HuH-7 (cell line): ENCODE results near the gene USF1.
"Not testable (repeated sequence)": the region's sequence is repeated elsewhere in the genome, so short reads cannot be mapped to it uniquely, and the experiment has no call there.

Experiments
- DNase-seq: peaks from one replicate; pipeline ENCODE4 v3.0.0; 2011; ENCODE audit warnings: low spot score

USF1 gene

GRCh38 chr1:161077426-161077825, 31.6 kb upstream of the USF1 start:
- DNase-seq: no peak

- DNase-seq: no peak
Observed at GRCh38 chr1:161076410-161076809, 30.6 kb upstream of the USF1 start.

- DNase-seq: no peak
Observed at GRCh38 chr1:161074676-161075368, 29.0 kb upstream of the USF1 start.

GRCh38 chr1:161073474-161074121, 27.8 kb upstream of the USF1 start:
- no peak for DNase-seq

- DNase-seq: no peak
Observed at GRCh38 chr1:161072751-161073449, 27.1 kb upstream of the USF1 start.

- peak; percentile 74 for DNase-seq
Observed at GRCh38 chr1:161071886-161072371, 26.2 kb upstream of the USF1 start.

- no peak for DNase-seq
Observed at GRCh38 chr1:161070761-161071160, 25.0 kb upstream of the USF1 start.

- DNase-seq: no peak
Observed at GRCh38 chr1:161069731-161070270, 24.0 kb upstream of the USF1 start, which contains the start of gene ARHGAP30. Gene ARHGAP30 (minus strand): TSS chr1:161069891. CDS start chr1:161069624, 267 bp downstream.

- DNase-seq: no peak
Observed at GRCh38 chr1:161069241-161069640, 23.5 kb upstream of the USF1 start.

GRCh38 chr1:161068306-161069234, 22.8 kb upstream of the USF1 start:
- no peak for DNase-seq

GRCh38 chr1:161066694-161067093, 20.9 kb upstream of the USF1 start:
- DNase-seq: no peak

- not testable (repeated sequence) for DNase-seq
Observed at GRCh38 chr1:161065681-161066080, 19.9 kb upstream of the USF1 start.

GRCh38 chr1:161063936-161064335, 18.2 kb upstream of the USF1 start:
- DNase-seq: not testable (repeated sequence)

- DNase-seq: no peak
Observed at GRCh38 chr1:161061419-161061818, 15.6 kb upstream of the USF1 start.

- no peak for DNase-seq
Observed at GRCh38 chr1:161059293-161059692, 13.5 kb upstream of the USF1 start.

GRCh38 chr1:161054805-161055204, 9.0 kb upstream of the USF1 start:
- no peak for DNase-seq

- no peak for DNase-seq
Observed at GRCh38 chr1:161054232-161054631, 8.5 kb upstream of the USF1 start.

- no peak for DNase-seq
Observed at GRCh38 chr1:161052899-161053298, 7.1 kb upstream of the USF1 start.

- no peak for DNase-seq
Observed at GRCh38 chr1:161051219-161051618, 5.4 kb upstream of the USF1 start.

- DNase-seq: no peak
Observed at GRCh38 chr1:161048949-161049722, 3.4 kb upstream of the USF1 start.
